H1 (cell line): ENCODE results near the gene CD276. TPM values are rescaled to one million over a fixed set of nuclear protein-coding genes. Genes with fewer than 3 reads are reported as not detected.

Experiments used
- CTCF ChIA-PET: fragments of 300-600 bp; sonication (Branson Sonifier 250); formaldehyde crosslinking; loops from one replicate; lab custom pipeline; 2021; ENCODE audit not compliant: partially characterized antibody; lab: Charles Lee
- POLR2A ChIA-PET: fragments of 300-600 bp; sonication (Branson Sonifier 250); formaldehyde crosslinking; loops from one replicate; lab custom pipeline; 2021; ENCODE audit warnings: inconsistent platforms; ENCODE audit not compliant: partially characterized antibody; lab: Charles Lee
- DNase-seq, 2 experiments: peaks; one replicate each; pipeline versions ENCODE4 v3.0.0 to v3.0.0-alpha.2; 2010 to 2022; ENCODE audit warnings: low spot score in 2 of 2, low read depth in 1 of 2, mixed read lengths in 1 of 2
- FAIRE-seq: peaks from 2 replicates; lab custom pipeline; 2011; peaks lifted over from hg19 to GRCh38; lab: Jason Lieb, UNC
- H2AFZ ChIP-seq: 2 replicates; pipeline ENCODE4 v1.8.1; 2012; ENCODE audit warnings: low read length, inconsistent platforms
- H2AK5ac ChIP-seq: 2 replicates; pipeline ENCODE4 v1.6.1; 2013; ENCODE audit warnings: low read depth, low read length
- H2BK120ac ChIP-seq: replicated peaks from 2 replicates; pipeline ENCODE3; 2013; ENCODE audit warnings: low read depth, low read length, inconsistent platforms
- H2BK12ac ChIP-seq: 2 replicates; pipeline ENCODE4 v1.6.1; 2013; ENCODE audit warnings: low read depth, low read length
- H2BK15ac ChIP-seq: 2 replicates; pipeline ENCODE4 v1.6.1; 2013; ENCODE audit warnings: low read length
- H2BK20ac ChIP-seq: 2 replicates; pipeline ENCODE4 v1.6.1; 2013; ENCODE audit warnings: low read length
- H2BK5ac ChIP-seq: 2 replicates; pipeline ENCODE4 v1.6.1; 2013; ENCODE audit warnings: low read depth, low read length
- H3K14ac ChIP-seq: 2 replicates; pipeline ENCODE4 v1.6.1; 2013; ENCODE audit warnings: inconsistent platforms; ENCODE audit not compliant: insufficient read length
- H3K18ac ChIP-seq: 2 replicates; pipeline ENCODE4 v1.6.1; 2013; ENCODE audit warnings: low read length; ENCODE audit errors: extremely low read depth
- H3K23ac ChIP-seq: 2 replicates; pipeline ENCODE4 v1.6.1; 2013; ENCODE audit warnings: inconsistent platforms; ENCODE audit not compliant: insufficient read length
- H3K23me2 ChIP-seq: 2 replicates; pipeline ENCODE4 v1.6.1; 2013; ENCODE audit warnings: low read depth, low read length
- H3K27ac ChIP-seq: 2 replicates; pipeline ENCODE4 v1.6.1; 2011; ENCODE audit warnings: low read depth, low read length, inconsistent platforms
- H3K27me3 ChIP-seq, 4 experiments: replicated peaks in 1 of 4; 1 replicate in 1 of 4; 2 replicates in 3 of 4; pipeline versions ENCODE4 v1.6.1 to v1.8.1; 2011 to 2013; ENCODE audit warnings: low read length in 3 of 4, mild to moderate bottlenecking in 3 of 4, inconsistent platforms in 2 of 4, mixed read lengths in 2 of 4, moderate library complexity in 1 of 4; ENCODE audit not compliant: control insufficient read depth in 3 of 4, insufficient read depth in 3 of 4; ENCODE audit errors: extremely low read depth in 1 of 4
- H3K36me3 ChIP-seq, 4 experiments: 2 replicates each; pipeline versions ENCODE4 v1.6.1 to v1.8.1; 2011 to 2013; ENCODE audit warnings: mild to moderate bottlenecking in 4 of 4, low read length in 3 of 4, moderate library complexity in 2 of 4, control low read depth in 1 of 4, inconsistent platforms in 1 of 4; ENCODE audit not compliant: insufficient read depth in 4 of 4, control insufficient read depth in 2 of 4
- H3K4ac ChIP-seq: replicated peaks from 2 replicates; pipeline ENCODE3; 2013; ENCODE audit warnings: low read length, low read depth, mixed read lengths, inconsistent platforms; ENCODE audit not compliant: insufficient read length
- H3K4me1 ChIP-seq, 4 experiments: replicated peaks in 1 of 4; 1 replicate in 1 of 4; 2 replicates in 3 of 4; pipeline versions ENCODE4 v1.6.1 to v1.8.1; 2011 to 2013; ENCODE audit warnings: low read length in 3 of 4, inconsistent platforms in 2 of 4, mixed read lengths in 1 of 4; ENCODE audit not compliant: insufficient read depth in 4 of 4, control insufficient read depth in 3 of 4
- H3K4me2 ChIP-seq, 2 experiments: 2 replicates each; pipeline versions ENCODE4 v1.6.1 to v1.8.1; 2011 to 2013; ENCODE audit warnings: low read depth in 2 of 2, low read length in 2 of 2, control low read depth in 1 of 2, inconsistent platforms in 1 of 2, mild to moderate bottlenecking in 1 of 2; ENCODE audit not compliant: insufficient read depth in 1 of 2
- H3K4me3 ChIP-seq, 4 experiments: fragments of 200-600, 300-600 bp in 1 of 4; sonication (generic), shearing (Covaris generic), sonication (Bioruptor Twin) in 1 of 4; 2 replicates each; pipeline versions ENCODE4 v1.5.1 to v1.8.1; 2011 to 2016; ENCODE audit warnings: low read length in 4 of 4, low read depth in 3 of 4, control low read depth in 2 of 4, inconsistent platforms in 2 of 4, mild to moderate bottlenecking in 2 of 4, mixed read lengths in 1 of 4, moderate library complexity in 1 of 4; ENCODE audit not compliant: insufficient read depth in 2 of 4; ENCODE audit errors: extremely low read depth in 1 of 4
- H3K56ac ChIP-seq: replicated peaks from 2 replicates; pipeline ENCODE3; 2013; ENCODE audit warnings: low read depth, mild to moderate bottlenecking, mixed read lengths, low read length, inconsistent platforms; ENCODE audit not compliant: insufficient read length
- H3K79me1 ChIP-seq: 2 replicates; pipeline ENCODE4 v1.6.1; 2013; ENCODE audit warnings: low read depth, low read length, control low read depth
- H3K79me2 ChIP-seq, 2 experiments: 2 replicates each; pipeline versions ENCODE4 v1.6.1 to v1.8.1; 2012 to 2013; ENCODE audit warnings: low read length in 2 of 2, mild to moderate bottlenecking in 2 of 2, inconsistent platforms in 1 of 2; ENCODE audit not compliant: insufficient read depth in 2 of 2, control insufficient read depth in 1 of 2
- H3K9ac ChIP-seq, 4 experiments: replicated peaks in 1 of 4; 1 replicate in 1 of 4; 2 replicates in 3 of 4; pipeline versions ENCODE4 v1.6.1 to v1.8.1; 2011 to 2013; ENCODE audit warnings: low read depth in 3 of 4, low read length in 3 of 4, control low read depth in 2 of 4, mild to moderate bottlenecking in 2 of 4, moderate library complexity in 2 of 4, inconsistent platforms in 1 of 4; ENCODE audit errors: extremely low read depth in 1 of 4
- H3K9me3 ChIP-seq, 2 experiments: 2 replicates each; pipeline versions ENCODE4 v1.6.1 to v1.8.1; 2012 to 2013; ENCODE audit warnings: mild to moderate bottlenecking in 2 of 2, moderate library complexity in 2 of 2, control low read depth in 1 of 2, inconsistent platforms in 1 of 2, low read depth in 1 of 2, low read length in 1 of 2, mixed read lengths in 1 of 2; ENCODE audit not compliant: insufficient read depth in 2 of 2
- H4K20me1 ChIP-seq, 2 experiments: replicated peaks in 1 of 2; 2 replicates each; pipeline versions ENCODE3 to v1.8.1; 2011 to 2013; ENCODE audit warnings: inconsistent platforms in 2 of 2, low read length in 2 of 2, mild to moderate bottlenecking in 1 of 2; ENCODE audit not compliant: insufficient read depth in 2 of 2, control insufficient read depth in 1 of 2
- H4K5ac ChIP-seq: 2 replicates; pipeline ENCODE4 v1.6.1; 2013; ENCODE audit warnings: low read length, low read depth, mixed read lengths, inconsistent platforms; ENCODE audit not compliant: insufficient read length
- H4K8ac ChIP-seq: 2 replicates; pipeline ENCODE4 v1.8.0; 2013; ENCODE audit warnings: mild to moderate bottlenecking, moderate library complexity, low read length, inconsistent platforms; ENCODE audit not compliant: insufficient read depth; ENCODE audit errors: extremely low read depth
- H4K91ac ChIP-seq: replicated peaks from 2 replicates; pipeline ENCODE3; 2013; ENCODE audit warnings: low read length, mixed read lengths, inconsistent platforms; ENCODE audit not compliant: insufficient read length
- KDM5A ChIP-seq: fragments of 200-600 bp; IDR thresholded peaks from 2 replicates; pipeline ENCODE4 v1.7.1; 2012; ENCODE audit warnings: mild to moderate bottlenecking, low read length, inconsistent platforms, mixed read lengths
- TBP ChIP-seq: IDR thresholded peaks from 2 replicates; pipeline ENCODE4 v1.6.1; 2011; ENCODE audit warnings: low read depth, low read length, improper control_type of control experiment
- WGBS, 2 experiments: shearing (Covaris generic) in 1 of 2; methylation state at CpG; one replicate each; pipeline versions ENCODE4 v1.1.6 to v1.1.7; 2013 to 2015; ENCODE audit warnings: low lambda C conversion rate in 2 of 2, mixed read lengths in 2 of 2, inconsistent platforms in 1 of 2, low coverage in 1 of 2, missing lambda C conversion rate in 1 of 2; ENCODE audit not compliant: insufficient replicate concordance in 2 of 2, insufficient coverage in 1 of 2, insufficient read length in 1 of 2; ENCODE audit errors: extremely low coverage in 1 of 2, missing lambda C conversion rate in 1 of 2; 5-methylcytosine and 5-hydroxymethylcytosine counted together
- polyA plus RNA-seq, 7 experiments: library from polyadenylated mRNA; depleted of rRNA in 3 of 7; stranded (reverse) in 5 of 7; unstranded in 2 of 7; fragments of >200 nt in 5 of 7; fragments of 200-250 nt in 2 of 7; gene quantifications; 1 replicate in 5 of 7; 2 replicates in 1 of 7; 4 replicates in 1 of 7; pipeline versions ENCODE4 v1.2.1 to v1.2.3, GENCODE V29; 2011 to 2013; ENCODE audit warnings: missing spikeins in 2 of 7, mixed read lengths in 2 of 7
- total RNA-seq: library from RNA; stranded (reverse); fragmentation: NEBNext Ultra II Directional; extraction: Animal tissue kit (Norgen Biotek cat#: 25700); gene quantifications from 2 replicates; pipeline ENCODE4 v1.2.1, GENCODE V29; 2021

CD276 gene
- total and polyA plus RNA-seq, 2 of the 8 experiments (the other 6 are each of a cell fraction or from before 2014, with no cell fraction given), result 156 to 158 TPM

GRCh38 chr15:73685981-73686380 lies 1.8 kb downstream of the CD276 start:
- CTCF ChIA-PET, result interaction anchor here (0.7 to 15.1 kb wide), 11 partner anchors 8 to 235 kb away, joined by 3 to 496 read pairs (median 3); partner anchors contain the start of gene NPTN

More at GRCh38 chr15:73685981-73686380, 1.8 kb downstream of the CD276 start:
- DNase-seq (no peak), FAIRE-seq (no peak)
- Histone ChIP-seq H3K4me3 (peak overlapping the region in 2 of 4 experiments; percentile 83 to 89; a peak in 4 of 8 replicates), H2AK5ac (no peak overlapping the region; the same call in 1 of the 2 replicates), H3K9ac (peak overlapping the region in 1 of 4 experiments; percentile 22; a peak in 1 of 7 replicates), H3K79me1 (peaks cover 24% of the 10 kb centered on the region), H2BK15ac (no peak overlapping the region), H3K27me3 (no peaks in the 10 kb centered on the region), H4K91ac (no peak overlapping the region), H2BK12ac (no peak overlapping the region), H3K4me2 (peak overlapping the region; percentile 55 to 86), H3K56ac (no peak overlapping the region), H3K18ac (no peak overlapping the region), H3K23me2 (peaks cover 7% of the 10 kb centered on the region), H3K79me2 (peaks cover 25 to 59% of the 10 kb centered on the region in 2 experiments), H3K36me3 (no peaks in the 10 kb centered on the region), H2BK20ac (no peak overlapping the region), H3K23ac (no peak overlapping the region), H4K5ac (no peak overlapping the region), H3K4me1 (peaks cover 2 to 23% (median 10%) of the 10 kb centered on the region in 4 experiments; a peak in 5 of 7 replicates), H3K27ac (no peak overlapping the region), H3K14ac (no peak overlapping the region), H4K20me1 (peaks cover 23 to 27% of the 10 kb centered on the region in 2 experiments), H2BK5ac (no peak overlapping the region), H4K8ac (no peak overlapping the region), H2AFZ (no peak overlapping the region), H3K9me3 (no peaks in the 10 kb centered on the region), H3K4ac (no peak overlapping the region), H2BK120ac (no peak overlapping the region)
- no peak for TF ChIP-seq TBP
- TF ChIP-seq KDM5A, result no peak
- POLR2A ChIA-PET, result interaction anchor here (0.7 to 9.2 kb wide), 6 partner anchors 8 to 284 kb away, joined by 3 to 93 read pairs (median 6); partner anchors contain the start of gene NPTN
- 73% methylated on average over 6 of the region's 6 CpGs; no CpG with 5 or more reads in 1 of the 2 experiments for WGBS, 2 experiments
